NCI-H1048 (cell line): ENCODE measurements around the gene MTERF4.

ENCODE experiments used
- DNase-seq: peaks from one replicate; lab custom pipeline; 2025; lab: John Stamatoyannopoulos, UW

MTERF4 gene

DNA sequence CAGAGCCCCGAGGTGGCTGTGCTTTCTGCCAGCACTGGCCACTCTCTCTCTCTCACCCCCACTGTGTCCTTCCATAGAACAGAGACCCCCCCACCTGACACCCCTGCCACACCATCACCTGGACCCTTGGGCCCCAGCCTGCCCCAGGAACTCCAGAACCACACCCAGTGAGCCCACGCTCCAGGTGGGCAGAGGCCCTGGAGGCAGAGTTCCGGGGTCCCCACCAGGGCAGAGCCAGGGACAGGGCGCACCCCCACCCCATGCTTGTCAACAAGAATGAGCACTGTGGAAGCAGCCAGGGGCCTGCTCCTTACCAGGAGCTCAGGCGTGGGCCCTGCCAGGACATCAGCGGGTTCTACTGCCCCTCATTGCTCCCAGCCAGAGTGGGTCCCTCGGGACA is 32.6 kb upstream of the MTERF4 start:
- DNase-seq, result no peak

DNA sequence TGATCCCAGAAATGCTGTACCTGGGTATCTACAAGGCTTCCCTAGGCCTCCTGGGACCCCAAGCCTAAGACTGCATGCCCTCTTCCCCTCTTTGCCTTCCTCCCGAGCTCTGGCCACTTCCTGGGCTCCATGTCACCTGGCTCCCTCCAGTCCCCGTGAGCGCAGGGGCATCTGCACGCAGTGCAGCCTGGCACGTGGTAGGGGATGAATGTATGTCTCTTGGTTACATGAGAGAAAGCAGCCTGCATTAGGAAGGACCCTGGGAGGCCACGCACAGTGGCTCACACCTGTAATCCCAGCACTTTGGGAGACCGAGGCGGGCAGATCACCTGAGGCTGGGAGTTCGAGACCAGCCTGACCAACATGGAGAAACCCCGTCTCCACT is 31.3 kb upstream of the MTERF4 start:
- DNase-seq, result no peak

GRCh38 chr2:241132538-241133435 is 30.7 kb upstream of the MTERF4 start:
- DNase-seq, result no peak

DNA sequence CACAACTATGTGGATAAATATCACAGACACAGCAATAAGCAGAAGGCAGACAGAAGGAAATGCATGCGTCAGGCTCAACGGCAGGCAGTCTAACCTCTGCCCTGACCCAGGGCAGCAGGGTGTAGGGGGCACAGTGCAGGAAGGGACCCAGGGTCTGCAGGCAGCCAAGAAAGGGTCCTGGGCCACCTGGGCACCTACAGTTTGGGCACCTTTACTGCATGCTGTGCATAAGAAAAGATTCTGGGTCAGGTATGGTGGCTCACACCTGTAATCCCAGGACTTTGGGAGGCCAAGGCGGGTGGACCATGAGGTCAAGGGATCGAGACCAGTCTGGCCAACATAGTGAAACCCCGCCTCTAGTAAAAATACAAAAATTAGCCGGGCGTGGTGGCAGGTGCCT is 29.4 kb upstream of the MTERF4 start:
- DNase-seq, result no peak

DNA sequence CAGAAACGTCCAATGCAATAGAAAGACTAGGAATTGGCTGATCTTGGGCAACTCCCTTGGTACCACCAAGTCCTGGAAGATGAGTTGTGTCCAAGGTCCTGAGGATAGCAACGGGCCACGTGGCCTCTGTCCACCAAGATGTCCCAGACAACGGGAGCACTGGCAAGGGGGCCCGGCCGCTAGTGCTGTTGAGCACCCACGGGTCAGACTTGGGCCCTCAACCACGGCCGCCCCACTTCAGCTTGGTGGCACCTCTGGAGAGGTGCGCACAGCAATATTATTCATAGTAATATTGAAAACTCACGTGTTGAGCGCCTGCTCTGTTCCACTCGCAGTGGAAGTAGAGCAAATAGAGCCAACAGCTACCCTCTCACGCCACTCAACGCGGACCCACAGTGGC is 28.2 kb upstream of the MTERF4 start:
- DNase-seq, result no peak

DNA sequence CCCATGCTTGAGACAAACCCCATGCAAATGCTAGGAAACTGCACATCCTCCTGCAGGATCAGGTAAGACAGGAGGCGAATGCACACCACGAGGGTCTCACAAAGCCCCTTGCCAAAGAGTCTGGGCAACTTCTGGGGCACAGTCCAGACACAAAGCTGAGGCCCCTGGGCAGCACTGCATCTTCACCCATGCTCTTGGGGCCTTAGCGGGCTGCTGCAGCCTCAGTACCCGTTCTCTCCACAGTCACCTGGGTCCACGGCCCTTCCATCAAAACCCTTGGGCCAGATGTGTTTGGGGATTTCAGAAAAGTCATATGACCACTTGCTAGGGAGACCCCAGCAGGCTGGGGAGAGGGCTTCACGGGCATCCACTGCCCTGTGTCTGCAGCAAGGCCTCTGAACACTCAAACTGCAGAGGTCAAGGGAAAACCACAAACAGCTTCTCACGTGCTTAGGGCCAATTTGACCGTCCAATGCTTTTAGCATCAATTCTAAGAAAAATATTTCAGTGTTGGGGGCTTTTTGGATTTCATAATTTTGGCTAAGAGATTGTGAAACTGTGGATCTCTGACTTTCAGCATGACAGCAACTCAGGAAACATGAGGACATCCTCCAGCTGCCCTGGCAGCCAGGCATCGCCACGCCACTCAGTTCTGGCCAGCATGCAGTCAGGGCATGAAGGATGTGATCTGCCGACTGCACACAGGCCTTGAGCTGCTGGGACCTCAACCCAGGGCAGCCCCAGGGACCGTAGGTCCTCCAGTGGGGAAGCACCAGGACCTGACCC is 27.2 kb upstream of the MTERF4 start:
- DNase-seq, result no peak

GRCh38 chr2:241128266-241128665 is 26.2 kb upstream of the MTERF4 start:
- DNase-seq, result no peak

DNA sequence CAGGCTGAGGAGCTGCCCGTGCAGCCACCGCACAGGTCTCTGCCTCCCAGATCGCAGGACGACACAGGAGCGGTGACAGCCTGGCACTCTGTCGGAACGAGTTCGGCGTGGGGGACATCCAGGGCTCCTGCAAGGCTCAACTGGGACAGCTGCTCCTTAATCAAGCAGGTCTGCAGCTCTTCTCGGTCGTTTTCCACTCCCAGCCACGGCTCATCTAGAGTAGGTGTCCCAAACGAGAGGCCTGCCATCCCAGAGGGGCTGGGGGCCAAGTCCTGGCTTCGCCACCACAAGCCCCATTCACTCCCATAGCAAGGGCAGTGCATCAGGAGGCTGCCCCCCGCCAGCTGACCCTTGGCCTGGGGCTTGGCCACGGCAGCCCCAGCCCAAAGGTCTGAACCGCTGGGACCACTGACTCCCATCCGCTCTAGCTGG is 24.7 kb upstream of the MTERF4 start:
- no peak for DNase-seq

- DNase-seq, result no peak
These were observed 24.1 kb upstream of the MTERF4 start for GRCh38 chr2:241126201-241126611.

DNA sequence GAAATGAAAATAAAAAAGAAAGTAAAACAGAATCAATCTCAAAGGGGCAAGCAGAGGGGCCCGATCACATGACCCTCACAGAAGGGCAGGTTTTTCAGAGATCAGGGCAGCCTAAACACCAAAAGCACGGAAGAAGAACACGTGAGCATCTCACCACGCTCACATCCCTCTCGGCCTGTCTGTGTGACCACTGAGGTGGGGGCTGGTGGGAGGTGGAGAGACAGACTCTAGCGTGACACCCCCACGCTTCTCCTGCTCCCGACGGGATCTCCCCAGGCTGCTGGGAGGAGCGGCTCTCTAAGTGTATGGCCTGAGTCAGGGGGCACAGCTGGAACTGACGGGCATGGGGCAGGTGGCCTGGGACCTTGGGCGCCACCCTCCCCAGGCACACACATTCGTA is 23.5 kb upstream of the MTERF4 start:
- DNase-seq, result no peak

- DNase-seq, result no peak
These were observed 21.9 kb upstream of the MTERF4 start for GRCh38 chr2:241123816-241124536.

- no peak for DNase-seq
These were observed 20.4 kb upstream of the MTERF4 start for GRCh38 chr2:241122376-241123002.

GRCh38 chr2:241121008-241121407 is 18.9 kb upstream of the MTERF4 start:
- DNase-seq, result no peak

GRCh38 chr2:241120440-241120839 is 18.4 kb upstream of the MTERF4 start:
- no peak for DNase-seq

DNA sequence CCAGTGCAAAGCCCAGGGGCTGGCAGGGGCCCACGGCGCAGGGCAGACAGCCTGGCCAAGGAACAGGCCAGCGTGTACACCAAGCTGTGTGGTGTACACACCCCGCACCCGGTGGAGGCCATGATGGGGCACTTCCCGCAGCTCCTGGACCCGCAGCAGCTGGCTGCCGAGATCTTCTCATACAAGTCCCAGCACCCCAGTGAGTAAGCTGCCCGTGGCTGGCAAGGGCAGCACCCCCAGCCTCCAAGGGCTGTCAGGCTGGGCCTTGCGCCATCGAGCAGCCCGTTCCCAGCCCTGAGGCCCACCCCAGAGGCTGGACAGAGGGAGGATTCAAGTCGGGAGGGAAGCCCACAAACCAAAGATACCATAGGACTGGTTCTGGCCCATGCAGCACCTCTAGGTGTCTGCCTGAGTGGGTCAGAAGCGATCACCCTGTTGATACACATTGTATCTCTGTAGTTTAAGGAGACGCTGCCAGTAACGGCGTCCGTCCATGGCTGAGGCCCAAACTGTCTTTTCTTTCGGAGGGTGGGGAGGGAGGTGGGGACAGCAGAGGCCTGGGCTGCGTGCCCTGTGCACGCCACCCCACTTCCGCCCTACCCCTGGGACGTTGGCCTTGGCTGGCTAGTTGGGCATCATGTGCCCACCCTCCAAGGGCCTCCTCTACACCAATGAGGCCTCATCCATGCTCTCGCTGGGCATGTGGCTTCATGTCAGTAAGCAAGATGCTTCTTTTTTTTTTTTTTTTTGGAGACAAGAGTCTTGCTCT is 16.8 kb upstream of the MTERF4 start:
- DNase-seq, result no peak

- no peak for DNase-seq
These were observed 14.8 kb upstream of the MTERF4 start for GRCh38 chr2:241116606-241117560.

DNA sequence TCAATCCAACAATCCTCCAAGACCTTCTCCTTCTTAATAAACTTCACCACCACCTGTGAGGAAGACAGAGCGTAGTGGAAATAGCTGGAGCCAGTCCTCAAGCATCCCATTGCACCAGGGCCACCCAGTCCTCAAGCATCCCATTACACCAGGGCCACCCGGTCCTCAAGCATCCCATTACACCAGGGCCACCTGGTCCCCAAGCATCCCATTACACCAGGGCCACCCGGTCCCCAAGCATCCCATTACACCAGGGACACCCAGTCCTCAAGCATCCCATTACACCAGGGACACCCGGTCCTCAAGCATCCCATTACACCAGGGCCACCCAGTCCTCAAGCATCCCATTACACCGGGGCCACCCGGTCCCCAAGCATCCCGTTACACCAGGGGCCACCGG is 13.3 kb upstream of the MTERF4 start:
- no peak for DNase-seq

- DNase-seq, result no peak
These were observed 12.7 kb upstream of the MTERF4 start for GRCh38 chr2:241114836-241115235.

DNA sequence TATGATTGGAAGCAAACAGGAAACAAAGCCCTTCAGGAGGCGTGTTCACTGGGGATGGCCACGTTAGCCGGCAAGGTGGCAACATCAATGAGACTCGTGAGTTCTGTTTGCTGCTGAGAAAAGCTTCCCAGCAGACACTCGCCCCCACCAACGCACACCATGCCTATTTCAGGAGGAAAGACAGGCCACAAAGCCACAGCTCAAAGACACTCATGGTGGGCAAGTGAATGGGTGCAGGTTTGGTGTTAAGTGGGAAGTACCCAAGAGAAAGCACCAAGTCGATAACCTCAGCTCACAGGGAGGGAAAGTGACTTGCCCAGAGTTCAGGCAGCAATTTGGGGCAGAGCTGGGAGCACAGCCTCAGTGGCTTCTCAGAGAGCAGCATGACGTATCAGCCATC is 10.5 kb upstream of the MTERF4 start:
- no peak for DNase-seq

DNA sequence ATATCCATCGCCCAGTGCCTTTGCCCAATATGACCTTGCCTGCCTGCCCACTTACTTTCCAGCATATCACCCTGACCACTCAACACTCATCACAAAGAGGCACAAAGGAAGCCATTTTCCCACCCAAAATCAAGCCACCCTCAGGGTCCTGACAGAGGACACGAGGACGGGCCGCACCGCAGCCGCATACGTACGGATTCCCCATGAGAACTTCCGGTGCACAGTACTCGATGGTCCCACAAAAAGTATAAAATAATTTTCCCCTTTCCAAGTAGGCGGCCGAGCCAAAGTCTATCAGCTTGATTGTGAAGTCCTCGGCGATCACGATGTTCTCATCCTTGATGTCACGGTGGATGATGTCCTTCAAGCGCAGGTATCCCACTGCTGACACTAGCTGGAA is 10.0 kb upstream of the MTERF4 start:
- no peak for DNase-seq
